CD4-positive, CD25-positive, alpha-beta regulatory T cell (primary cell): ENCODE results near the gene MOGAT1. TPM values are rescaled to one million over a fixed set of nuclear protein-coding genes. Genes with fewer than 3 reads are reported as not detected.

Experiments used
- ATAC-seq, 2 donors: fragments of 150-1000 bp; cut with Tn5 transposase; one replicate each; pipeline ENCODE4 v1.10.0; 2021; ENCODE audit warnings: low read depth in 2 of 2, moderate number of reproducible peaks in 2 of 2, moderate library complexity in 1 of 2
- DNase-seq, 3 donors: peaks; one replicate each; pipeline versions ENCODE4 v3.0.0 to v3.0.0-alpha.2; 2012 to 2022; ENCODE audit warnings: mixed read lengths in 1 of 3
- H3K27ac ChIP-seq: one replicate; pipeline ENCODE4 v1.7.0; 2013; ENCODE audit warnings: mild to moderate bottlenecking, low read length; ENCODE audit not compliant: insufficient read depth, poor library complexity, severe bottlenecking
- H3K27me3 ChIP-seq: one replicate; pipeline ENCODE4 v1.7.0; 2013; ENCODE audit warnings: low read length; ENCODE audit not compliant: control insufficient read depth, insufficient read depth
- H3K36me3 ChIP-seq: one replicate; pipeline ENCODE4 v1.7.0; 2013; ENCODE audit warnings: mild to moderate bottlenecking, low read length, moderate library complexity; ENCODE audit not compliant: control insufficient read depth, insufficient read depth
- H3K4me1 ChIP-seq: 2 replicates; pipeline ENCODE4 v1.7.0; 2013; ENCODE audit warnings: mild to moderate bottlenecking, low read length; ENCODE audit not compliant: insufficient read depth, control insufficient read depth, poor library complexity, severe bottlenecking
- H3K4me3 ChIP-seq: one replicate; pipeline ENCODE4 v1.7.0; 2013; ENCODE audit warnings: low read depth, mild to moderate bottlenecking, low read length, moderate library complexity
- H3K9me3 ChIP-seq, 2 experiments: 1 replicate in 1 of 2; 2 replicates in 1 of 2; pipeline ENCODE4 v1.7.0; 2013; ENCODE audit warnings: low read length in 2 of 2, mild to moderate bottlenecking in 1 of 2, moderate library complexity in 1 of 2; ENCODE audit not compliant: control insufficient read depth in 2 of 2
- H3K27ac Mint-ChIP-seq, 3 donors: one replicate each; pipeline ENCODE4 v1.8.0; 2020 to 2022; ENCODE audit warnings: mild to moderate bottlenecking in 3 of 3, mixed read lengths in 3 of 3, moderate library complexity in 2 of 3
- H3K27me3 Mint-ChIP-seq: one replicate; pipeline ENCODE4 v1.8.0; 2022; ENCODE audit warnings: mild to moderate bottlenecking, mixed read lengths
- H3K36me3 Mint-ChIP-seq: one replicate; pipeline ENCODE4 v1.8.0; 2020; ENCODE audit warnings: mixed read lengths
- H3K4me1 Mint-ChIP-seq, 4 donors: one replicate each; pipeline ENCODE4 v1.8.0; 2020 to 2022; ENCODE audit warnings: mixed read lengths in 4 of 4, mild to moderate bottlenecking in 1 of 4
- H3K4me3 Mint-ChIP-seq, 4 donors: one replicate each; pipeline ENCODE4 v1.8.0; 2020 to 2022; ENCODE audit warnings: mild to moderate bottlenecking in 4 of 4, mixed read lengths in 4 of 4, moderate library complexity in 3 of 4
- H3K9me3 Mint-ChIP-seq, 7 donors: one replicate each; pipeline ENCODE4 v1.8.0; 2020 to 2022; ENCODE audit warnings: mixed read lengths in 7 of 7, mild to moderate bottlenecking in 3 of 7, moderate library complexity in 2 of 7
- polyA plus RNA-seq, 4 donors: library from polyadenylated mRNA; unstranded; fragments of 300-500 nt; fragmentation: Illumina TruSeq; gene quantifications; one replicate each; pipeline ENCODE4 v1.2.3, GENCODE V29; 2021
- total RNA-seq: library from RNA; stranded (reverse); gene quantifications from one replicate; pipeline ENCODE4 v1.2.3, GENCODE V29; 2022

Gene MOGAT1
- total and polyA plus RNA-seq, 5 donors from 2014 or later = not detected

GRCh38 chr2:222736301-222736700, 64.8 kb downstream of the MOGAT1 start:
- Histone ChIP-seq H3K9me3 (no peaks in the 10 kb centered on the region), H3K36me3 (no peaks in the 10 kb centered on the region), H3K27me3 (peaks cover 5% of the 10 kb centered on the region), H3K27ac (no peak overlapping the region), H3K4me3 (no peak overlapping the region), H3K4me1 (no peaks in the 10 kb centered on the region)
- Mint-ChIP-seq H3K4me1 (peaks cover 0 to 3% (median 0%) of the 10 kb centered on the region in 4 donors), H3K9me3 (peaks cover 0 to 3% (median 0%) of the 10 kb centered on the region in 7 donors), H3K4me3 (no peak overlapping the region), H3K27ac (no peak overlapping the region), H3K27me3 (peaks cover 31% of the 10 kb centered on the region), H3K36me3 (no peaks in the 10 kb centered on the region)
- ATAC-seq = no peak
- no peak for DNase-seq

GRCh38 chr2:222736924-222737323, 65.5 kb downstream of the MOGAT1 start:
- ATAC-seq = no peak
- Mint-ChIP-seq H3K27ac (no peak overlapping the region), H3K4me3 (no peak overlapping the region), H3K9me3 (peaks cover 0 to 2% (median 0%) of the 10 kb centered on the region in 7 donors), H3K4me1 (peaks cover 0 to 3% (median 0%) of the 10 kb centered on the region in 4 donors), H3K36me3 (no peaks in the 10 kb centered on the region), H3K27me3 (peaks cover 29% of the 10 kb centered on the region)
- Histone ChIP-seq H3K27ac (no peak overlapping the region), H3K27me3 (peaks cover 3% of the 10 kb centered on the region), H3K36me3 (no peaks in the 10 kb centered on the region), H3K4me1 (no peaks in the 10 kb centered on the region), H3K9me3 (no peaks in the 10 kb centered on the region), H3K4me3 (no peak overlapping the region)
- no peak for DNase-seq

GRCh38 chr2:222738312-222738711, 66.9 kb downstream of the MOGAT1 start:
- peaks cover 3% of the 10 kb centered on the region for H3K27me3 ChIP-seq
- Mint-ChIP-seq H3K36me3 (no peaks in the 10 kb centered on the region), H3K4me3 (no peak overlapping the region), H3K9me3 (peaks cover 0 to 1% (median 0%) of the 10 kb centered on the region in 7 donors), H3K4me1 (peaks cover 0 to 3% (median 0%) of the 10 kb centered on the region in 4 donors), H3K27ac (no peak overlapping the region), H3K27me3 (peaks cover 24% of the 10 kb centered on the region)
- no peak overlapping the region for H3K4me3 ChIP-seq
- DNase-seq = no peak
- H3K36me3 ChIP-seq = no peaks in the 10 kb centered on the region
- H3K27ac ChIP-seq = no peak overlapping the region
- no peaks in the 10 kb centered on the region for H3K4me1 ChIP-seq
- no peak for ATAC-seq
- H3K9me3 ChIP-seq = no peaks in the 10 kb centered on the region

GRCh38 chr2:222738809-222739208, 67.4 kb downstream of the MOGAT1 start:
- H3K4me3 Mint-ChIP-seq = no peak overlapping the region
- H3K9me3 Mint-ChIP-seq = peaks cover 0 to 1% (median 0%) of the 10 kb centered on the region in 7 donors
- no peaks in the 10 kb centered on the region for H3K36me3 ChIP-seq
- peaks cover 0 to 3% (median 0%) of the 10 kb centered on the region in 4 donors for H3K4me1 Mint-ChIP-seq
- H3K27me3 Mint-ChIP-seq = peaks cover 25% of the 10 kb centered on the region
- no peaks in the 10 kb centered on the region for H3K9me3 ChIP-seq
- H3K36me3 Mint-ChIP-seq = no peaks in the 10 kb centered on the region
- H3K4me3 ChIP-seq = no peak overlapping the region
- ATAC-seq (no peak), DNase-seq (peak in 1 of 3 donors; percentile 68)
- no peak overlapping the region for H3K27ac ChIP-seq
- no peak overlapping the region for H3K27ac Mint-ChIP-seq
- peaks cover 3% of the 10 kb centered on the region for H3K27me3 ChIP-seq
- H3K4me1 ChIP-seq = no peaks in the 10 kb centered on the region

- H3K4me1 ChIP-seq = no peaks in the 10 kb centered on the region
- H3K27ac ChIP-seq = no peak overlapping the region
- H3K4me3 ChIP-seq = no peak overlapping the region
- Mint-ChIP-seq H3K9me3 (peaks cover 0 to 1% (median 0%) of the 10 kb centered on the region in 7 donors), H3K4me3 (no peak overlapping the region), H3K4me1 (peaks cover 0 to 3% (median 0%) of the 10 kb centered on the region in 4 donors), H3K36me3 (no peaks in the 10 kb centered on the region), H3K27ac (no peak overlapping the region), H3K27me3 (peaks cover 16% of the 10 kb centered on the region)
- no peaks in the 10 kb centered on the region for H3K9me3 ChIP-seq
- ATAC-seq (no peak), DNase-seq (no peak)
- no peaks in the 10 kb centered on the region for H3K36me3 ChIP-seq
- peaks cover 3% of the 10 kb centered on the region for H3K27me3 ChIP-seq
Measured at GRCh38 chr2:222739939-222740338, 68.5 kb downstream of the MOGAT1 start.

GRCh38 chr2:222743251-222743812, 71.9 kb downstream of the MOGAT1 start:
- ATAC-seq = no peak

GRCh38 chr2:222745836-222746559, 74.5 kb downstream of the MOGAT1 start:
- Histone ChIP-seq H3K27me3 (no peaks in the 10 kb centered on the region), H3K9me3 (no peaks in the 10 kb centered on the region), H3K4me1 (no peaks in the 10 kb centered on the region), H3K27ac (no peak overlapping the region), H3K4me3 (no peak overlapping the region), H3K36me3 (no peaks in the 10 kb centered on the region)
- ATAC-seq (no peak), DNase-seq (no peak)
- H3K4me1 Mint-ChIP-seq = no peaks in the 10 kb centered on the region
- H3K36me3 Mint-ChIP-seq = no peaks in the 10 kb centered on the region
- no peak overlapping the region for H3K27ac Mint-ChIP-seq
- no peak overlapping the region for H3K4me3 Mint-ChIP-seq
- peaks cover 6% of the 10 kb centered on the region for H3K27me3 Mint-ChIP-seq
- peaks cover 0 to 1% (median 0%) of the 10 kb centered on the region in 7 donors for H3K9me3 Mint-ChIP-seq

More at GRCh38 chr2:222743251-222743812, 71.9 kb downstream of the MOGAT1 start:
- no peaks in the 10 kb centered on the region for H3K4me1 ChIP-seq
- Mint-ChIP-seq H3K36me3 (no peaks in the 10 kb centered on the region), H3K4me3 (no peak overlapping the region), H3K4me1 (peaks cover 0 to 3% (median 0%) of the 10 kb centered on the region in 4 donors), H3K27ac (no peak overlapping the region), H3K9me3 (peaks cover 0 to 1% (median 0%) of the 10 kb centered on the region in 7 donors), H3K27me3 (peaks cover 11% of the 10 kb centered on the region)
- no peaks in the 10 kb centered on the region for H3K36me3 ChIP-seq
- no peak overlapping the region for H3K4me3 ChIP-seq
- H3K9me3 ChIP-seq = no peaks in the 10 kb centered on the region
- DNase-seq = no peak
- H3K27ac ChIP-seq = no peak overlapping the region
- no peaks in the 10 kb centered on the region for H3K27me3 ChIP-seq
